Measurements from ENCODE around the gene SLC25A1.

The SLC25A1 gene

DNA sequence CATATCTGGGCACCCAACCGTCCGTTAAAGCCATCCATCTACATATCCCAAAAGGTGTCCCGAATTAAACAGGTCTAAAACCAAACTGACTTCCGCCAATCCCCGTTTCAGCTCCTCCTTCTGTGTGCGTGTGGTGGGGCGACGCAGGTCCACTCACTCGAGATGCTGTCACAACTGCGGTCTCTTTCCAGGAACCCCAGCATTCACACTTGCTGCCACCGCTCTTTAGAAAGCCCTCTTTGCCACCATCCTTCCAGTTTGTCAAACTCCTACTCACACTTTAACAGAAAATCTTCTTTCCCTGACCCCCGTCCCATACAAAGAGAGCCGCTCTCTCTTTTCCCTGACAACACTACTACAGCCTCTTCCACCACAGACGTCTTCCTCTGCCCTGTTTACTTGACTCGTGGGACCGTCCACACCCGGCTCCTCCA lies 34.6 kb downstream of the SLC25A1 start:
- Histone ChIP-seq H3K9me3 (ENCODE audit: control insufficient read depth, insufficient read depth, low read depth, low read length) (no peaks in the 10 kb centered on the region), H3K27ac (ENCODE audit: low read depth, low read length) (0 out of 2 replicates have a peak overlapping the region, but pooled peaks have one; percentile 11)

DNA sequence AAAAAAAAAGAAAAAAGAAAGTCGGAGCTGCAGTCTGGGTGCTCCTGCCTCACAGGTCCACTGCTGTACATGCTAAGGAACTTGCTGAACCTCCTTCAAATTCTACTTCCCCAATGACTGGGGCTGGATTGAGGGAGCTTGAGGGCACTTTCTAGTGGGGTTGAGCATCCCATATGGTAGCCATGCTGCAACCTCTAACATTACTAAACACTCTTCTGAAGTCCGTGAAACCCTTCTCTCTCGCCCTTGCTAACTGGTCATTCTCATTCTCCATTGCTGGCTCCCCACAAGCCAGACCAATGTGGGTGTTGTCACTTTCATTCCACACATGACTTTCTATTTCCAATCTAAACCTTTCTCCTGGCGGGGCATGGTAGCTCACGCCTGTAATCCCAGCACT lies 35.3 kb downstream of the SLC25A1 start:
- H3K9ac ChIP-seq (ENCODE audit: low read length), result no peak overlapping the region

More for the DNA sequence above, 34.6 kb downstream of the SLC25A1 start:
- H3K4me3 ChIP-seq (ENCODE audit: low read depth, low read length), result peak overlapping the region; percentile 80
- peak overlapping the region; percentile 73 for H3K9ac ChIP-seq (ENCODE audit: low read length)
- peaks cover 37% of the 10 kb centered on the region for H3K36me3 ChIP-seq (ENCODE audit: control insufficient read depth, insufficient read depth, low read length)
- H3K4me1 ChIP-seq (ENCODE audit: control insufficient read depth, insufficient read depth, low read length), result peaks cover 3% of the 10 kb centered on the region
- H3K27me3 ChIP-seq (ENCODE audit: control insufficient read depth, insufficient read depth, low read length), result peaks cover 32% of the 10 kb centered on the region

DNA sequence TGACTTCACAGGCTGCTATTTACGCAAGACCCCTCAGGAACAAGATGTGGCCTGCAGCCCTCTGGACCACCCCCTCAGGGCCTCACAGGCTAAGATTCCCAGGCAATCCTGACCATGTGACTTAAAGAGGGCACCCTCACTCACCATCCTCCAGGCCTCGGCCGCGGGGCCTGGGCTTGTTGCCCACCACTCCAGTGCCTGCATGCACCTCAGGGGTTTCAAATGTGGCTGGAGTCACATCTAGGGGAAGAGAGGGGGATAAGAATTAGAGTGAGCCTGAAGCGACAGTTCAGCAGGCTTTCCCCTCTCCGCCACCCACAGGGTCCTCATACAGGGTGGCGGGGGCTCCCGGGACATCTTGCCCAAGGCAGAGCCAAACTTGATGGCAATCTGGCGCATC lies 36.1 kb downstream of the SLC25A1 start:
- no peaks in the 10 kb centered on the region for H3K9me3 ChIP-seq (ENCODE audit: control insufficient read depth, insufficient read depth, low read depth, low read length)
- H3K4me1 ChIP-seq (ENCODE audit: control insufficient read depth, insufficient read depth, low read length), result peaks cover 3% of the 10 kb centered on the region
- H3K4me3 ChIP-seq (ENCODE audit: low read depth, low read length), result no peak overlapping the region
- H3K9ac ChIP-seq (ENCODE audit: low read length), result no peak overlapping the region
- H3K36me3 ChIP-seq (ENCODE audit: control insufficient read depth, insufficient read depth, low read length), result peaks cover 53% of the 10 kb centered on the region
- H3K27me3 ChIP-seq (ENCODE audit: control insufficient read depth, insufficient read depth, low read length), result peaks cover 16% of the 10 kb centered on the region
- H3K27ac ChIP-seq (ENCODE audit: low read depth, low read length), result no peak overlapping the region

More for the DNA sequence above, 35.3 kb downstream of the SLC25A1 start:
- Histone ChIP-seq H3K4me3 (ENCODE audit: low read depth, low read length) (peak overlapping the region; percentile 80; the same call in 1 of the 2 replicates), H3K4me1 (ENCODE audit: control insufficient read depth, insufficient read depth, low read length) (peaks cover 3% of the 10 kb centered on the region), H3K9me3 (ENCODE audit: control insufficient read depth, insufficient read depth, low read depth, low read length) (no peaks in the 10 kb centered on the region), H3K27ac (ENCODE audit: low read depth, low read length) (no peak overlapping the region), H3K36me3 (ENCODE audit: control insufficient read depth, insufficient read depth, low read length) (peaks cover 44% of the 10 kb centered on the region), H3K27me3 (ENCODE audit: control insufficient read depth, insufficient read depth, low read length) (peaks cover 24% of the 10 kb centered on the region)

DNA sequence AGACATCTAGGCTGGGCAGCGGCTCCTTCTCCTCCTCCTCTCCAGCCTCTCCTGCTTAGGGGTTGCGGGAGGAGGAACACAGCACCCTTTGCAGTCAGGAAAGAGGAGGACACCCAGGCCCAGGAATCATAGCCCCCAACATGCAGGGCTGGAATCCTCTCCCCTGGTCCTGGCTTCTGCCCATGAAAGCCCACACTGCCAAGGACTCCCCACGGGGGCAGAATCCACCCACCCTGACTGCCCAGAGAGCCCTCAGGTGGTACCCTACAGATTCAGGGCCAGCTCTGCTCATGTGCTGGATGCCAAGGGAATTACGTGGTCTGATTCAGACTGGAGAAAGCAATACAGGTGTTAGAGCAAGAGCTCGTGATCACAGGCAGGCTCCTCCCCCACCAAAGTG lies 38.6 kb downstream of the SLC25A1 start:
- H3K27ac ChIP-seq (ENCODE audit: low read depth, low read length), result no peak overlapping the region
- no peak overlapping the region for H3K4me3 ChIP-seq (ENCODE audit: low read depth, low read length)
- no peaks in the 10 kb centered on the region for H3K9me3 ChIP-seq (ENCODE audit: control insufficient read depth, insufficient read depth, low read depth, low read length)
- H3K9ac ChIP-seq (ENCODE audit: low read length), result no peak overlapping the region
- H3K36me3 ChIP-seq (ENCODE audit: control insufficient read depth, insufficient read depth, low read length), result peaks cover 73% of the 10 kb centered on the region
- H3K4me1 ChIP-seq (ENCODE audit: control insufficient read depth, insufficient read depth, low read length), result peaks cover 3% of the 10 kb centered on the region; the same call in 1 of the 2 replicates
- no peaks in the 10 kb centered on the region for H3K27me3 ChIP-seq (ENCODE audit: control insufficient read depth, insufficient read depth, low read length)

DNA sequence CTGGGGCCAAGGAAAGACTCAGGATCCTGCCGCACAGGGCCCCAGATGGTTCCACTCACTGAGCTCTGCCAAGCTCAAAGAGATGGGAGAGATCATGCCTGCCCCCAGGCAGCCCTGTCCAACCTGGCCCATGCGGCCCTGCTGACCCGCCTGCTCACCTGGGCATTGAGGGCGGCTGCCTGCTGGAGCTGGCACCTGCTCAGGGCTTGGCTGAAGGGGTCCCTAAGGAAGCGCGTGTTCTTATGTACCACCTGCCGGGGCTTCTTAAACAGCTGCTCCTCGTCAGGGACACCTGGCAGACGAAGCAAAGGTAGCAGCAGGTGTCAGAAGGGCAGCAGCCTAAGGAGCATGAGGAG lies 39.6 kb downstream of the SLC25A1 start:
- H3K36me3 ChIP-seq (ENCODE audit: control insufficient read depth, insufficient read depth, low read length), result peaks cover 83% of the 10 kb centered on the region
- no peak overlapping the region for H3K4me3 ChIP-seq (ENCODE audit: low read depth, low read length)
- peaks cover 3% of the 10 kb centered on the region; the same call in 1 of the 2 replicates for H3K4me1 ChIP-seq (ENCODE audit: control insufficient read depth, insufficient read depth, low read length)
- no peak overlapping the region for H3K27ac ChIP-seq (ENCODE audit: low read depth, low read length)
- H3K9ac ChIP-seq (ENCODE audit: low read length), result no peak overlapping the region
- no peaks in the 10 kb centered on the region for H3K9me3 ChIP-seq (ENCODE audit: control insufficient read depth, insufficient read depth, low read depth, low read length)
- H3K27me3 ChIP-seq (ENCODE audit: control insufficient read depth, insufficient read depth, low read length), result no peaks in the 10 kb centered on the region

DNA sequence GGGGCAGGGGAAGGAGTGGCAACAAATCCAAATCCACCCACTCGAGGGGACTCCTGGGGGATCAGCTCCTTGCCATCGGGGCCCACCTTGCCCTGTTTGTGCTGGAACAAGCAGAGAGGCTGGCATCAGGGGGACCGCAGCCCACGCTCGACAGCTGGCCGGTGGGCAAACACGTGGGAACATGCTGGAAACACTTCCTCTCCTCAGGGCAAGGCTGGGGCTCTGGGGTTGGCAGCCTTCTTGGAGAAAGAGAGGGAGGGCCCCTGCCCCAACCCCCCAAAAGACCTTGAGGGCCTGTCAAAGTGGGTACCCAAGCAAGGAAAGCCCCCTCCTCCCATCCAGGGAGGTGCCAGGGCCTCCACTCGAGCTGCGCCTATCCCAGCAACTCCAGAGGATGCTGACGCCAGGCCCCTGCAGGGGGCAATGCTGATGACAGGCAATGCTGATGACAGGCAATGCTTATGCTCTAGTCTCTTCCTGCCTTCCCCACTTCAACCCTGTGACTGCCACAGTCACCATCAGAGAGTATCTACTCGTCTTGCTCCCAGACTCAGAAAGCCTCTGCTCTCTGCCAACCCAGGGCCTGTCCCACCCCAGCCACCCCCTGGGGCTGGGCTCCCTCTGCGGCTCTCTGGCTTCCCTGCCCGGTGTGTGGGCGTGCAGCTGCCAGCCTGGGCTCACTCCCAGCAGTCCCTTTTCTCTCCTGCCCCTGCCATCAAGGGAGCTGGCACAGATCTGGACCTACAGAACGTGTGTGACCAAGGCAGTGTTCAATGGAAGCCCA lies 40.1 kb downstream of the SLC25A1 start:
- Histone ChIP-seq H3K9me3 (ENCODE audit: control insufficient read depth, insufficient read depth, low read depth, low read length) (no peaks in the 10 kb centered on the region), H3K4me1 (ENCODE audit: control insufficient read depth, insufficient read depth, low read length) (no peaks in the 10 kb centered on the region), H3K27me3 (ENCODE audit: control insufficient read depth, insufficient read depth, low read length) (no peaks in the 10 kb centered on the region), H3K27ac (ENCODE audit: low read depth, low read length) (no peak overlapping the region), H3K36me3 (ENCODE audit: control insufficient read depth, insufficient read depth, low read length) (peaks cover 89% of the 10 kb centered on the region), H3K4me3 (ENCODE audit: low read depth, low read length) (no peak overlapping the region), H3K9ac (ENCODE audit: low read length) (no peak overlapping the region)

DNA sequence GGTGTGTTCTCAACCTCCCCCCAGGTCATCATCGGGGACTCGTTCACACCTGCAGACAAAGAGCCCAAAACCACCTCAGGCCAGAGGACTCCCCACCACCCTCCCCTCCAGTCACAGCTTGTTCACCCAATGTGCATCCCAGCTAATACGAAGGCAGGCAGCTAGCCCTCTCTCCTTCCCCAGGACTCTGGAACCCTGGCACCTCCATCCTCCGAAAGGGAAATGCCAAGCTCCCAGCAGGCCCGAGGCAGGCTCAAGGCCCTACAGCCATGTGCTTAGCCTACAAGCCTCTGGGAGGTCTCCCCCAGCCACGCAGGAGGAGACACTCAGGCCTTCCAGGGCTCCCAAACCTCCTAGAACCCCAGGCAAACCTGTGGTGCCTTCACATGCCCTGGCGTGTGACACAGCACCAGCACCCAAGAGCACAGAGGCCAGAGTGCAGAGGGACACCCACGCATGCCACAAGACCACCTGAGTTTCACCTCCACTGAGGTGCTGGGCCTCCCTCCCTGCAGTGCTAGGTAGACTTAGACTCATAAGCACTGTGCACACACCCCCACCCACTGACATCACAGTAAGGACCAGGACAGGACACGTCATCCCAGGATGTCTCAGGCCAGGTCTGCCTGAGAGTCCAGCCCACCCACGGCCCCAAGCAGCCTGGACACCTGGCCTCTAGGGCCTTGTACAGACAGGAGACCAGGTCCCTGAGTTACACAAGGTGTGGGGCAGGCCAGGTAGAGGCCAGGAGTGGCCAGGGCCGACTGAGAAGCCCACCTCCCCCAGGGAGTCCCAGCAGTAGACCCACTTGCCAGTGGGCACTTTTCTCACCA lies 40.9 kb downstream of the SLC25A1 start:
- no peak overlapping the region for H3K27ac ChIP-seq (ENCODE audit: low read depth, low read length)
- no peak overlapping the region for H3K4me3 ChIP-seq (ENCODE audit: low read depth, low read length)
- H3K9ac ChIP-seq (ENCODE audit: low read length), result no peak overlapping the region
- no peaks in the 10 kb centered on the region for H3K4me1 ChIP-seq (ENCODE audit: control insufficient read depth, insufficient read depth, low read length)
- H3K36me3 ChIP-seq (ENCODE audit: control insufficient read depth, insufficient read depth, low read length), result peaks cover 95% of the 10 kb centered on the region
- no peaks in the 10 kb centered on the region for H3K9me3 ChIP-seq (ENCODE audit: control insufficient read depth, insufficient read depth, low read depth, low read length)
- no peaks in the 10 kb centered on the region for H3K27me3 ChIP-seq (ENCODE audit: control insufficient read depth, insufficient read depth, low read length)

DNA sequence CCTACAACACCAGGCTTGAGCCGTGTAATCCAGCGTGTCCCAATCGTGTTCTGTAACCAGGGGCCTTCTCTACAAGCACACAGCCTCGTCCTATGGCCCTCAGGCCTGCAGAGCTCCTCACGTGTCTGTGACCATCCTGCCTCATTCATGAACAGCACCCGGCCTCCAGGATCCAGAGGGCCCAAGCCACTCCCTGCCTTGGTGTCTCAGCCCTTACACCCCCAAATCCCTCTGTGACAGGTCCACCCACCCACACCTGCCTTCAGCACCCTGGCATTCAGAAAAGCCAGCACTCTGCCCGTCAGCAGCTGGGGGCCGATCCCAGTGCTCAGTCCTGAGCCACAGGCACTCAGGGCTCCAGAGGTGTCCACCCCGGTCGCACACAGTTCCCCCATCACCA lies 41.6 kb downstream of the SLC25A1 start:
- peaks cover 94% of the 10 kb centered on the region for H3K36me3 ChIP-seq (ENCODE audit: control insufficient read depth, insufficient read depth, low read length)
- no peaks in the 10 kb centered on the region for H3K9me3 ChIP-seq (ENCODE audit: control insufficient read depth, insufficient read depth, low read depth, low read length)
- H3K4me1 ChIP-seq (ENCODE audit: control insufficient read depth, insufficient read depth, low read length), result no peaks in the 10 kb centered on the region

DNA sequence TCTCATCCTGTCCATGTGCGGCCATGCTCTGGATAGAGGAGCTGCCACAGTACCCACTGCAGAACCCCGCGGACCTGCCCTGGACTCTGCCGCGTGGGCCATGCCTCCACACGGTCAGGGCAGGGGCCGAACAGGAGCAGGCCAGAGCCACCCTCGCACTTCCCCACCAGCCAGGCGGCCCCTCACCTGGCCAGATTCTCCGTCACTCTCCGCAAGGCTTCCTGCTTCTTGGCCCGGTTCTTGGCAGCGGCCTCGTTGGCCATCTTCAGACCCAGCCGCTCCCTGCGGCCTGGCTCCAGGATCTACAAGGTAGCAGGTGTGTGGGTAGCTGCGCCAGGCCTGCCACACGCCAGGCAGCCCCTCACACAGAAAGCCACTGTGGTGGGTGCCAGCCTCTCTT lies 43.7 kb downstream of the SLC25A1 start:
- no peak overlapping the region for H3K9ac ChIP-seq (ENCODE audit: low read length)
- no peak overlapping the region for H3K27ac ChIP-seq (ENCODE audit: low read depth, low read length)
- H3K4me1 ChIP-seq (ENCODE audit: control insufficient read depth, insufficient read depth, low read length), result no peaks in the 10 kb centered on the region
- no peaks in the 10 kb centered on the region for H3K27me3 ChIP-seq (ENCODE audit: control insufficient read depth, insufficient read depth, low read length)
- H3K4me3 ChIP-seq (ENCODE audit: low read depth, low read length), result no peak overlapping the region
- H3K36me3 ChIP-seq (ENCODE audit: control insufficient read depth, insufficient read depth, low read length), result peaks cover 82% of the 10 kb centered on the region
- no peaks in the 10 kb centered on the region for H3K9me3 ChIP-seq (ENCODE audit: control insufficient read depth, insufficient read depth, low read depth, low read length)

More for the DNA sequence above, 41.6 kb downstream of the SLC25A1 start:
- Histone ChIP-seq H3K4me3 (ENCODE audit: low read depth, low read length) (no peak overlapping the region), H3K27me3 (ENCODE audit: control insufficient read depth, insufficient read depth, low read length) (no peaks in the 10 kb centered on the region), H3K27ac (ENCODE audit: low read depth, low read length) (no peak overlapping the region), H3K9ac (ENCODE audit: low read length) (no peak overlapping the region)

DNA sequence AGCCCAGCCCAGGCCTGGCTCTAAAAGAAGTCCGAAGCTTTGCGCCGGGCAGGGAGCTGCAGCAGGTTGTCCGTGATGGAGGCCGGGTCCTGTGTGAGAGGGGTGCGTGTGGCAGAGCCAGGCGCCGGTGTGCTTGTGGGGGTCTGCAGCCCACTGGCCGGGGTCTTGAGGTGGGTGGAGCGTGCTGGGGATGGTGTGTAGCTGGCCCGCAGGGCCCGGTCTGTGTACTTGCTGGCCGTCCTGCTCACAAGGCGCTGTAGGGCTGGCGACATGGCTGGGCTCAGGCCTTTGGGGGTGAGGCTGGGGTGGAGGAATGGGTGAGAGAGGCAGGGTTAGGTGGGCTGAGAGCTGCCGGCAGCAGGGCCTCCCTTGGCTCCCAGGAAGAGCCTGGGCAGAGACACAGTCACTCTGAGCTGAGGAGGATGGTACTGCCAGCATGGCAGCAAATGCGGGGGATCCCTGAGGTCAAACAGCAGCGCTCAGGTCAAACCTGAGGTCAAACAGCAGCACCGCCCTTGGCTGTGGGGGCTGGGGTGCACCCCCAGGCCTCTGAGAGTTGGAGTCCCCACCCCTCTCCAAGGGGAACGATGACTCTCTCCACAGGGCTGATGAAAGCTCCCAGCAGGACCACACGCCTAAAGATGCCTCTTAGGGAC lies 44.2 kb downstream of the SLC25A1 start:
- Histone ChIP-seq H3K27me3 (ENCODE audit: control insufficient read depth, insufficient read depth, low read length) (no peaks in the 10 kb centered on the region), H3K36me3 (ENCODE audit: control insufficient read depth, insufficient read depth, low read length) (peaks cover 76% of the 10 kb centered on the region), H3K9ac (ENCODE audit: low read length) (no peak overlapping the region), H3K4me1 (ENCODE audit: control insufficient read depth, insufficient read depth, low read length) (no peaks in the 10 kb centered on the region), H3K9me3 (ENCODE audit: control insufficient read depth, insufficient read depth, low read depth, low read length) (no peaks in the 10 kb centered on the region), H3K4me3 (ENCODE audit: low read depth, low read length) (no peak overlapping the region), H3K27ac (ENCODE audit: low read depth, low read length) (no peak overlapping the region)
